Cerebellar nuclear complex (tissue), 1 donor: ENCODE results near the gene WDR93.

Experiments
- DNase-seq, 2 experiments: peaks; one replicate each; lab custom pipeline; 2025; lab: John Stamatoyannopoulos, UW

The WDR93 gene

GRCh38 chr15:89790206-89790605, 99.6 kb downstream of the WDR93 start:
- DNase-seq: no peak

DNA sequence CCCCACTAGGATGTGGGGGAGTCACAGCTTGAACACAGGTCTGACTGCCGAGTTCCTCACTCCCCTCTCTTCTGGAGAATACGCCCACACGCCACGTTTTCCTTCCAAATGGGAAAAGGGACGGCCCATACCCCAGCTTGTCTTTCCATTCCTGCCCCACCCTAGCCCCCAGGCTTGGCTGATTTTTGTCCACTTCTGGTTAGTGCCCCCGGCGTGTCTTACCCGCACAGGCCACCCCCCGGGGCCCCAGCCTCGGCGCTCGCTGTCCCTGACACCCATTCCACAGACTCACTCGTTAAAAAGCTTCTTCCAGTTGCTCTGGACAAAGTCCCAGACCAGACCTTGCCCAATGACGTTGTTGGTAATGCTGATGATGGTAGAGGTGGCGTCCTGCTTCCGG, 100.0 kb downstream of the WDR93 start:
- no peak for DNase-seq

GRCh38 chr15:89792106-89792805, 101.6 kb downstream of the WDR93 start:
- no peak for DNase-seq
